Hair follicle dermal papilla cell (primary cell): Measurements from ENCODE around the gene RNU1-1. TPM values are rescaled to one million over a fixed set of nuclear protein-coding genes. Genes with fewer than 3 reads are reported as not detected.

Experiments
- small RNA-seq: library from RNA; depleted of rRNA; stranded (forward); fragments of <200 nt; gene quantifications from one replicate; pipeline ENCODE3, GENCODE V24; 2012
- total RNA-seq: library from RNA; depleted of rRNA; stranded (reverse); fragments of >200 nt; gene quantifications from 2 replicates; pipeline ENCODE4 v1.2.3, GENCODE V29; 2012

Gene RNU1-1
- under 0.01 TPM in 2 replicates for total RNA-seq

GRCh38 chr1:16514107-16515055 is at the start of gene RNU1-1:
TSS of gene RNU1-1 (minus strand) at chr1:16514285.

Small RNA genes lying within 50 kb of the gene (small RNA-seq; reads per million reads assigned to genes)
- not detected for gene RNU1-1
- gene RNU1-6P, result not detected

Other genes starting within 250 kb of the RNU1-1 start
- 18.9 and 23.2 TPM in 2 replicates for gene FBXO42, start 161.8 kb downstream of the RNU1-1 start, total RNA-seq
- 80.6 and 90.2 TPM in 2 replicates for gene SZRD1, start 147.0 kb downstream of the RNU1-1 start, total RNA-seq
- not detected in 2 replicates for gene SPATA21, start 76.9 kb downstream of the RNU1-1 start, total RNA-seq
- gene NECAP2, start 73.6 kb downstream of the RNU1-1 start, total RNA-seq, result 89.7 and 93.3 TPM in 2 replicates
- gene NBPF1, start 99.3 kb upstream of the RNU1-1 start, total RNA-seq, result 62.9 and 88.4 TPM in 2 replicates
- under 0.01 TPM in 2 replicates for gene RNU1-3, start 152.7 kb upstream of the RNU1-1 start, total RNA-seq
- under 0.01 TPM in 2 replicates for gene RNU1-4, start 226.2 kb upstream of the RNU1-1 start, total RNA-seq